Activated naive CD8-positive, alpha-beta T cell treated with anti-CD3 and anti-CD28 coated beads, Interleukin-2, amount 50 U/mL, for 24 hours (primary cell): Measurements from ENCODE around the gene RYR2.
A peak's percentile ranks its signal among the peaks of the same experiment; 100 is the strongest.

Experiments used
- ATAC-seq: fragments of 150-1000 bp; cut with Tn5 transposase; one replicate; pipeline ENCODE4 v1.10.0; 2021
- DNase-seq: peaks from one replicate; pipeline ENCODE4 v3.0.0; 2021
- H3K27ac Mint-ChIP-seq: one replicate; pipeline ENCODE4 v1.8.0; 2021; ENCODE audit warnings: mild to moderate bottlenecking, mixed read lengths
- H3K27me3 Mint-ChIP-seq: one replicate; pipeline ENCODE4 v1.8.0; 2021; ENCODE audit warnings: mixed read lengths
- H3K36me3 Mint-ChIP-seq: one replicate; pipeline ENCODE4 v1.8.0; 2021; ENCODE audit warnings: low read depth, mixed read lengths
- H3K4me1 Mint-ChIP-seq: one replicate; pipeline ENCODE4 v1.8.0; 2021; ENCODE audit warnings: mixed read lengths
- H3K4me3 Mint-ChIP-seq: one replicate; pipeline ENCODE4 v1.8.0; 2021; ENCODE audit warnings: mild to moderate bottlenecking, moderate library complexity, mixed read lengths
- H3K9me3 Mint-ChIP-seq: one replicate; pipeline ENCODE4 v1.8.0; 2021; ENCODE audit warnings: mixed read lengths

RYR2 gene

DNA sequence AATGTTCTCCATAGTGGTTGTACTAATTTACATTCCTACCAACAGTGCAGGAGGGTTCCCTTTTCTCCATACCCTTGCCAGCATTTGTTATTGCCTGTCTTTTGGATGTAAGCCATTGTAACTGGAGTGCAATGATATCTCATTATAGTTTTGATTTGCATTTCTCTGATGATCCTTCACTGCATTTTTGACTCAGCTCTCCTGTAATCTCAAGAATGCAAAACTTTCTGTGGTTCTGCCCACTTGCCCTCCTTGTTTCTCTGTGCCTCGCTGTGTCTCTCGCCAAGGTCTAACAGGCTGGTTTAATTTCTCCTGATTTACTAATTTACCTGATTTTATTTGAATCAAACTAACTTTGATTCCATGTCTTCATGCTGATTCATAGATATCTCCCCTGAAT is 440.8 kb downstream of the RYR2 start:
- H3K27ac Mint-ChIP-seq, result no peak overlapping the region
- ATAC-seq, result no peak
- DNase-seq, result no peak
- H3K4me1 Mint-ChIP-seq, result no peaks in the 10 kb centered on the region
- H3K9me3 Mint-ChIP-seq, result peaks cover 3% of the 10 kb centered on the region
- H3K36me3 Mint-ChIP-seq, result no peaks in the 10 kb centered on the region
- H3K27me3 Mint-ChIP-seq, result no peaks in the 10 kb centered on the region
- no peak overlapping the region for H3K4me3 Mint-ChIP-seq

DNA sequence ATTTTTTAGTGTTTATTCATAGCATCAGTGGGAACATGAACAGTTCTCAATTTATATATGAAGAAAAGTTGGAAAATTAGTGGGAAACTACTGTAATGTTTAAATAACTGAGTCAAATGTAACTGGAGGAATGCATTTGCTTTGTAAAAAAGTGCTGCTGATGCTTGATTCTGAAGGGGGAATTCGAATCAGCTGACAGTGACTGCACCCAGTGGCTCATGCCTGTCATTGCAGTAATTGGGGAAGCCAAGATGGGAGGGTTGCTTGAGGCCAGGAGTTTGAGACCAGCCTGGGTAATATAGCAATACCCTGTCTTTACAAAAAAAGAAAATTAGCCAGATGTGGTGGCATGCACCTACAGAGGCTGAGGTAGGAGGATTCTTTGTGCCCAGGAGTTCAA is 450.4 kb downstream of the RYR2 start:
- ATAC-seq (no peak), DNase-seq (no peak)
- Mint-ChIP-seq H3K36me3 (no peaks in the 10 kb centered on the region), H3K4me1 (no peaks in the 10 kb centered on the region), H3K4me3 (no peak overlapping the region), H3K9me3 (no peaks in the 10 kb centered on the region), H3K27me3 (peaks cover 7% of the 10 kb centered on the region), H3K27ac (no peak overlapping the region)

DNA sequence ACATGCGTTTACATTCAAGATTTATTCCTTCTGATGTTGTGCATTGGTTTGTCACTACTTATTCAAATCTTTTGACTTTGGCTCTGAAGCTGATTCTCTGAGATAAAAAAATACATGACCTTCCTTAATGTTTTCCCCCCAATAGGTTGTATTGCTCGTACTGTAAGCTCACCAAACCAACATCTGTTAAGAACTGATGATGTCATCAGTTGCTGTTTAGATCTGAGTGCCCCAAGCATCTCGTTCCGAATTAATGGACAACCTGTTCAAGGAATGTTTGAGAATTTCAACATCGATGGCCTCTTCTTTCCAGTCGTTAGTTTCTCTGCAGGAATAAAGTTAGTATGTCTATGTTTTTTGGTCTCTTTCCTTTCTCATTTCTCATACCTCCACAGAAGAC is 458.6 kb downstream of the RYR2 start:
- Mint-ChIP-seq H3K36me3 (no peaks in the 10 kb centered on the region), H3K27ac (no peak overlapping the region), H3K4me3 (no peak overlapping the region), H3K27me3 (peaks cover 3% of the 10 kb centered on the region), H3K4me1 (no peaks in the 10 kb centered on the region), H3K9me3 (no peaks in the 10 kb centered on the region)
- no peak for ATAC-seq
- no peak for DNase-seq

DNA sequence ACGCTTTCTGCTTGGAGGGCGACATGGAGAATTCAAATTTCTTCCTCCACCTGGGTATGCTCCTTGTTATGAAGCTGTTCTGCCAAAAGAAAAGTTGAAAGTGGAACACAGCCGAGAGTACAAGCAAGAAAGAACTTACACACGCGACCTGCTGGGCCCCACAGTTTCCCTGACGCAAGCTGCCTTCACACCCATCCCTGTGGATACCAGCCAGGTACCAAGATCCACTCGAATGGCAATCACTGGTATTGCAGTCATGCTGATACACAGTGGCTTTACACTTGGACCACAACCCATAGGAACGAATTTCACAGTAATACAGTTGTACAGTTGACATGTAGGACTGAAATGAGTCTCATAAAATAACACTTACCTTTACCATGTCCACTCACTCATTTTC is 461.3 kb downstream of the RYR2 start:
- ATAC-seq, result no peak
- Mint-ChIP-seq H3K27me3 (peaks cover 3% of the 10 kb centered on the region), H3K27ac (no peak overlapping the region), H3K4me3 (no peak overlapping the region), H3K36me3 (no peaks in the 10 kb centered on the region), H3K9me3 (no peaks in the 10 kb centered on the region), H3K4me1 (no peaks in the 10 kb centered on the region)
- DNase-seq, result no peak

DNA sequence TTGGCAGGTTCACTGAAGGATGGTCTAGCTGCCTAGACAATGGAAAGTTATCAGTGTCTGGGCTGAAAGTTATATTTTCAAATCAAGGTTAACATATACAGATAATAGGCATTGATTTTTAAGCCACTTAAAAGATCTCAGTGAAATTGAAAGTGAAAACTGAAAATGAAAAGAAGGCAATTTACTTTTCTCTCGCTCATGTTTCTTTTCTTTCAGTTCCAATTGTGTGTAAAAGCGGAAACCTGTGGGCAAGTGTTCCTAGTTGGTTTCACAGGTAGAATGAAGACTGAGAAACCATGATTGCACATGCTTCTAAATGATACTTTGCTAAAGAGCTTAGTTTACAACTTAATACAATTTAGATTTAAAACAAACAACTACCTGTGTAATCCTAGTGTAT is 465.0 kb downstream of the RYR2 start:
- Mint-ChIP-seq H3K27me3 (peaks cover 8% of the 10 kb centered on the region), H3K4me1 (no peaks in the 10 kb centered on the region), H3K9me3 (peaks cover 6% of the 10 kb centered on the region), H3K4me3 (no peak overlapping the region), H3K27ac (no peak overlapping the region), H3K36me3 (no peaks in the 10 kb centered on the region)
- ATAC-seq (peak; percentile 7), DNase-seq (no peak)

DNA sequence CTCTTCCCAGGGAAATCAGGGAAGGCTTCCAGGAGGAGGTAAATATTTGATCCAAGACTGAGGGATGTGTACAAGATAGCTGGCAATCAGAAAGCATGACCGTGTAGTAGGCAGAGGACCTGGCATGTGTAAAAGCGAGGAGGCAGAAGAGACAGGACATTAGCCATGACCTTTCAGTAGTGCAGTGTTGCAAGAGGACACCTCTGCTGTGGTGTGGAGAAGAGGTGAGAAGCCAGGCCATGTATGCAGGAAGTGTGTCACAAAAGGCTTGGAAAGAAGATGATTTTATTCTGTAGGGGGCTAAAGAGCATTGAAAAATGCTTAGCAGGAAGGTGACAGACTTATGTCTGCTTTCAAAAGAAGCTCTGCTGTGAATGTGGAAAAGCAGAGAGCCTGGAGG is 467.8 kb downstream of the RYR2 start:
- no peak overlapping the region for H3K27ac Mint-ChIP-seq
- DNase-seq (no peak), ATAC-seq (no peak)
- no peaks in the 10 kb centered on the region for H3K4me1 Mint-ChIP-seq
- no peak overlapping the region for H3K4me3 Mint-ChIP-seq
- no peaks in the 10 kb centered on the region for H3K36me3 Mint-ChIP-seq
- peaks cover 8% of the 10 kb centered on the region for H3K27me3 Mint-ChIP-seq
- H3K9me3 Mint-ChIP-seq, result peaks cover 6% of the 10 kb centered on the region

DNA sequence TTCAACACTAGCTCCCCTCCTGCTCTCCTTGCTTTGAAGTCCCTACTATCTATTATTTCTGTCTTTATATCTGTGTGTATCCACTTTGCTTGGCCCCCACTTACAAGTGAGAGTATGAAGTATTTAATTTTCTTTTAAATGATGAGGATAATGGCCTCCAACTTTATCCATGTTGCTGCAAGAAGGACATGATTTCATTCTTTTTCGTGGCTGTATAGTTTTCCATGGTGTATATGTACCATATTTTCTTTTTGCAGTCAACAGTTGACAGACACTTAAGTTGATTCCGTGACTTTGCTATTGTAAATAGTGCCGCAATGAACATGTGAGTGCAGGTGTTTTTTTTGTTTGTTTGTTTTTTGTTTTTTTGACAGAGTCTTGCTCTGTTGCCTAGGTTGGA is 483.1 kb downstream of the RYR2 start:
- peaks cover 4% of the 10 kb centered on the region for H3K27me3 Mint-ChIP-seq
- no peak overlapping the region for H3K4me3 Mint-ChIP-seq
- no peaks in the 10 kb centered on the region for H3K9me3 Mint-ChIP-seq
- no peak overlapping the region for H3K27ac Mint-ChIP-seq
- no peaks in the 10 kb centered on the region for H3K4me1 Mint-ChIP-seq
- ATAC-seq, result no peak
- H3K36me3 Mint-ChIP-seq, result no peaks in the 10 kb centered on the region
- no peak for DNase-seq

DNA sequence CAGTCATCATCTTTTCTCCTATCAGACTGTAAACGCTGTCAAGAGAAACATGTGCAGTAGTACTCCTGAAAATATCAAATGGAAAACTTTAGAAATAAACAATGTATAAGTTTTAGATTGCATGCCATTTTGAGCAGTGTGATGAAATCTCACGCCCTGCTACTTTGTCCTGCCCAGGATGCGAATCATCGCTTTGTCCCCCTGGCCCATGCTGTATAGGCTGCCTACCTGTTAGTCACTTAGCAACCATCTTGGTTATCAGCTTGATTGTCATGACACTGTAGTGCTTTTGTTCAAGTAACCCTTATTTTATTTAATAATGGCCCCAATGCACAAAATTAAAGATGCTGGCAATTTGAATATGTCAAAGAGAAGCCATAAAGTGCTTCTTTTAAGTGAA is 485.8 kb downstream of the RYR2 start:
- H3K4me3 Mint-ChIP-seq, result no peak overlapping the region
- no peaks in the 10 kb centered on the region for H3K9me3 Mint-ChIP-seq
- no peak overlapping the region for H3K27ac Mint-ChIP-seq
- no peak for DNase-seq
- no peaks in the 10 kb centered on the region for H3K36me3 Mint-ChIP-seq
- no peak for ATAC-seq
- H3K4me1 Mint-ChIP-seq, result no peaks in the 10 kb centered on the region
- H3K27me3 Mint-ChIP-seq, result no peaks in the 10 kb centered on the region

DNA sequence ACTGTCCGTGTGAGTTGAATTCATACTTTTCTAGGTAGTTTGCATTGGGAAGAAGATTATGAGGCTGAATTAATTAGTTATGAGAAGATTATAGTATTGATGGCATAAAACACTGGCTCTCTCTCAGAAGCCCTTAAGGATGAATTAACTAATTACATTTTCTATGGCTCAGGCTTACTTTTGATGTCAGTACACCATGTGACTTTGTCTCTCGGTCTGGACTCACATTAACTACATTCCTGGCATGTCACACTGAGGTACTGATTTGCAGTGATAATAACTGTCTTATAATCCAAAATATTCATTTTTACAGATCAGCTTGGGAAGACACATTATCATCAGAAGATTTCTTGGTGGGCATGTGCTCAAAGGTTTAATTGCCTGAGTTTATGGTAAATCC is 486.6 kb downstream of the RYR2 start:
- DNase-seq, result no peak
- no peak overlapping the region for H3K4me3 Mint-ChIP-seq
- H3K27me3 Mint-ChIP-seq, result no peaks in the 10 kb centered on the region
- no peaks in the 10 kb centered on the region for H3K9me3 Mint-ChIP-seq
- no peaks in the 10 kb centered on the region for H3K4me1 Mint-ChIP-seq
- no peak for ATAC-seq
- H3K36me3 Mint-ChIP-seq, result no peaks in the 10 kb centered on the region
- no peak overlapping the region for H3K27ac Mint-ChIP-seq

DNA sequence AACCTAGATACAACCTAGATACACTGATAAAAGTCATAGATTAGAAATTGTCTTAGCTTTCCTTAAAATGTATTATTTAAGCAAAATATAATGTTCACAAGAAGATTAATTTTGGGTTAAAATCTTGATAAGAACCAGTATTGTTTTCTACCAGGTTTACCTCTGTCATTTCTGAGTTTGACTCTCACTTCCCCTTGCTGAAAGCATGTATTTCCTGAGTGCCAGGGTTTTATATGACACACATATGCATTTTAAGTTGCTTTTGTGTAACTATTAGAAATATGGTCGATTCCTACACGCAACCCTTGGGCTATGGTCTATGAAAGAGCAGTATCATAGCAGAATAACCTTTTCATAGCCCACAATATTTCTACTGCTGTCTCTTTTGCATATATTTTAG is 497.1 kb downstream of the RYR2 start:
- H3K27me3 Mint-ChIP-seq, result no peaks in the 10 kb centered on the region
- no peak for ATAC-seq
- H3K36me3 Mint-ChIP-seq, result no peaks in the 10 kb centered on the region
- no peak for DNase-seq
- H3K9me3 Mint-ChIP-seq, result no peaks in the 10 kb centered on the region
- H3K4me1 Mint-ChIP-seq, result no peaks in the 10 kb centered on the region
- H3K4me3 Mint-ChIP-seq, result no peak overlapping the region
- no peak overlapping the region for H3K27ac Mint-ChIP-seq

DNA sequence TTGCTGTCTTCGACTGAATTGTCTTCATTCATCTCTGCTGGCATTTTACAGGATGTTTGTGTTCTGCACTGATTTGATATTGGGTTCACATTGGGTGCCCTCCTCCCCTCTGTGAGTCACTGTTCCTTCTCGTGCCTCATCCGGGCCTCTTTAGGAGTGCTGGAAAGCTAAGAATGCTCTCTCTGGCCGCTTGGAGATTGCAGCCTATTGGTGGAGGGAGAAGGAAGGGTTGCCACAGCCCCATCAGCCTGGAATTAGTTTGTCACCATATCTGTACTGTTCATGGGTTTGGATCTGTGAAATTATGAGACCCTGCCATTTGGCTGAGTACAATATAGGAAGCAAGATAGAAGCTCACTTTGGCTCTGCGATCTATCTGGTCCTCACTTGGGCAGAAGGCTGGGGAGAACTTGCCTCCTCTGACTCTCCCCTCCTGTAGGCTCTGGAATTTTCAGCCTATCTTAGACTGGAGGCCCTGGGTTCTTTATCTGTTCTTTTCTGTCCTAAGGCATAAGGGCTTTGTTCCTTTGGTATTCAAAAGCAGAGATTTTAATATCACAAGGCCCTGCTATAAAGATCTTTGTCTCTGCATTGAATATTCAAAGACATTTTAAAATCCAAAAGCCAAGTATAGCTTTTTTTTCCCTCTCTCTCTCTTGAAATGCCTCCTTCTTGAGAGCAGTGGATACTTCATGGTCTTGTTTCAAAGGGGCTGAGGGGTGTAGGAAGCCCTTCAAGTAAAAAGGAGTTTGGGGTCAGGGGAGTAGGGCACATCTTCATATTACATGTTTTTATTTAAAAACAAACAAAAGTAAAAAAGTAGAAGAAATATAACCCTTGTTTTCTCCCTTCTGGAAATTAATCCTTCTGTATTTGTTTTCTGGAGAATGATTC is 500.8 kb downstream of the RYR2 start:
- no peaks in the 10 kb centered on the region for H3K4me1 Mint-ChIP-seq
- ATAC-seq (no peak), DNase-seq (no peak)
- no peak overlapping the region for H3K27ac Mint-ChIP-seq
- no peaks in the 10 kb centered on the region for H3K27me3 Mint-ChIP-seq
- no peaks in the 10 kb centered on the region for H3K36me3 Mint-ChIP-seq
- H3K4me3 Mint-ChIP-seq, result no peak overlapping the region
- no peaks in the 10 kb centered on the region for H3K9me3 Mint-ChIP-seq

DNA sequence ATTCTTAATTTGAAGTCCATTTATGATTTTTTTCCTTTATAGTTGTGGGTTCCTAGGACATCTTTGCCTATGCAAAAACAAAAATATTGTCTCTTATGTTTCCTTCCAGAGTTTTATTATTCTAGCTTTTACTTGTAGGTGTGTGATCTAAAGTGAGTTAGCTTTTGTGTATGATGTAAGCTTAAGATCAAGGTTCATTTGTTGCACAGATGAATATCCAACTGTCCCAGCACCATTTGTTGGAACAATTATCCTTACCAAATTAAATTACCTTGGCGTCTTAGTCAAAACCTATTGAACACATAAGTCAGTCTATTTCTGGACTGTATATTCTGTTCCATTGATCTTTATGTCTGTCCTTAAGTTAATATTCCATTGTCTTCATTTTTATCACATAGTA is 511.1 kb downstream of the RYR2 start:
- H3K36me3 Mint-ChIP-seq, result no peaks in the 10 kb centered on the region
- no peaks in the 10 kb centered on the region for H3K9me3 Mint-ChIP-seq
- no peak overlapping the region for H3K4me3 Mint-ChIP-seq
- H3K27me3 Mint-ChIP-seq, result peaks cover 4% of the 10 kb centered on the region
- no peak overlapping the region for H3K27ac Mint-ChIP-seq
- ATAC-seq (no peak), DNase-seq (no peak)
- H3K4me1 Mint-ChIP-seq, result no peaks in the 10 kb centered on the region

DNA sequence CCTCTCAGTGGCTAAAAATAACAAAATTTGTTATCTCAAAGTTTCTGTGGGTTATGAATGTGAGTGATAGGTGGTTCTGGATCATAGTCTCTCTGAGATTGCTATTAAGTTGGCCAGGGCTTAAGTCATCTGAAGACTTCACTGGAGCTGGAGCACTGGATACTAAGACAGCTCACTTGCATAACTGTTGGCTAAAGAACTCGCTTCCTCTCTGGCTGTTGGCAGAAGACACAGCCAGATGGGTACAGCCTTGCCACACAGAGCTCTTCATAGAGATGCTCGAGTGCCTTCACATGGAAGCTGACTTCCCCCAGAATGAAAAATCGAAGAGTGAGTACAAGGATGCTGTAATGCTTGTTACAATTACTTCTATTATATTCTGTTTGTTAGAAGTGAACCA is 514.9 kb downstream of the RYR2 start:
- H3K27ac Mint-ChIP-seq, result no peak overlapping the region
- no peak for ATAC-seq
- peaks cover 8% of the 10 kb centered on the region for H3K27me3 Mint-ChIP-seq
- H3K4me3 Mint-ChIP-seq, result no peak overlapping the region
- H3K4me1 Mint-ChIP-seq, result no peaks in the 10 kb centered on the region
- no peaks in the 10 kb centered on the region for H3K36me3 Mint-ChIP-seq
- DNase-seq, result no peak
- H3K9me3 Mint-ChIP-seq, result no peaks in the 10 kb centered on the region

DNA sequence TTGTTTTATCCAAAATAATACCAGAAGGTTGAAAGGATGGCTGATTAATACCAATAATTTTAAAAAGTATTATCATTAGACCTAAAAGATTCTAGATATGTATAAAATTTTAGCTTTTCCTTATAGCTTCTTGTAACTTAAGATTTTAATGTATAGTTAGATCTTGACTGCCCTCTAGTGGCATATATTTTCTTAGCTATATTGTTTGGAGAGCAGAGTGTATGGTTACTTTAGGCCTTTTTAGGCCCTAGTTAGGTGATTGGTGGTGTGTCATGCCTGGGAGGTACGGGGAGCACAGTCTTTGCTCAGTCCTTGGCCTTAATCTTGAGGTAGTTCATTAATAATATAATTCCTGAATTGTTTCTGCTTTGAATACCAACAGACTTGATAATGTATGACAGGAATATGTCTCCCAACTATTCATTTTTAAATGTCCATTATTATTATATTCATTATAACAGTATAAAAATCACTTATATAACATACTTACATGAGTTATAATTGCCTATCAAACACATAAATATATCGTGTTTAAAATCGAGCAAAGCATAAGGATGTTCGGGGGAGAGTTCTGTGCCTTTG is 520.3 kb downstream of the RYR2 start:
- Mint-ChIP-seq H3K4me1 (no peaks in the 10 kb centered on the region), H3K9me3 (no peaks in the 10 kb centered on the region), H3K27me3 (peaks cover 8% of the 10 kb centered on the region), H3K36me3 (no peaks in the 10 kb centered on the region), H3K27ac (no peak overlapping the region), H3K4me3 (no peak overlapping the region)
- ATAC-seq (peak; percentile 72), DNase-seq (no peak)

DNA sequence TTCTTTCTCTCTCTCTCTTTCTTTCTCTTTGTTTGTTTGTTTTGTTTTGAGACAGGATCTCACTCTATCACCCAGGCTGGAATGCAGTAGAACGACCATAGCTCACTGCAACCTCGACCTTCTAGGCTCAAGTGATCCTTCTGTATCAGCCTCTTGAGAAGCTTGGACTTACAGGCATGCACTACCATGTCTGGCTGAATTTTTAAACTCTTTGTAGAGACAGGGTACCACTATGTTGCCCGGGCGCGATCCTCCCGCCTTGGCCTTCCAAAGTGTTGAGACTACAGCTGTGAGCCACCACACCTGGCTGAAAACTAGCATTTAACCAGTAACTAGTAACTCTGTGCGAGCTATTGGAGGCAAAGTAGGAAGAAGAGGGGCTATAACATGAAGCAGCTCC is 523.3 kb downstream of the RYR2 start:
- Mint-ChIP-seq H3K4me3 (no peak overlapping the region), H3K9me3 (no peaks in the 10 kb centered on the region), H3K27ac (no peak overlapping the region), H3K4me1 (no peaks in the 10 kb centered on the region), H3K27me3 (peaks cover 8% of the 10 kb centered on the region), H3K36me3 (no peaks in the 10 kb centered on the region)
- no peak for DNase-seq
- no peak for ATAC-seq
